NT2/D1 (cell line): ENCODE measurements around the gene PTPRH.

Experiments used
- SUZ12 ChIP-seq: IDR thresholded peaks from 2 replicates; pipeline ENCODE4 v1.6.1; 2011; ENCODE audit not compliant: insufficient read length, insufficient read depth; ENCODE audit errors: extremely low read depth
- ZNF274 ChIP-seq: IDR thresholded peaks from 2 replicates; pipeline ENCODE4 v1.6.1; 2011; ENCODE audit warnings: mild to moderate bottlenecking, low read depth, low read length

GRCh38 chr19:55209693-55210472 is 582 bp upstream of the PTPRH start:
- no peak for TF ChIP-seq SUZ12
- no peak for TF ChIP-seq ZNF274
